ENCODE results near the gene SPR.
A peak's percentile ranks its signal among the peaks of the same experiment; 100 is the strongest.

GRCh38 chr2:72862239-72862988 lies 24.8 kb upstream of the SPR start:
- TF ChIP-seq CTCF (IDR thresholded peaks at IDR 0.05) (peak; percentile 99), ZFX (IDR thresholded peaks at IDR 0.05; ENCODE audit: borderline replicate concordance) (no peak)

Data from 22Rv1 (cell line).